Activated CD4-positive, alpha-beta T cell treated with anti-CD3 and anti-CD28 coated beads, Interleukin-2, Interleukin-6, amounts not matched to agents 100 ng/mL and 50 ng/mL, durations not matched to agents 16 hours and 8 hours (primary cell): Measurements from ENCODE around the gene SLC2A9.
"Not testable (repeated sequence)": the region's sequence is repeated elsewhere in the genome, so short reads cannot be mapped to it uniquely, and the experiment has no call there.

ENCODE experiments used
- DNase-seq: peaks from one replicate; pipeline ENCODE4 v3.0.0-alpha.2; 2020

Gene SLC2A9

DNA sequence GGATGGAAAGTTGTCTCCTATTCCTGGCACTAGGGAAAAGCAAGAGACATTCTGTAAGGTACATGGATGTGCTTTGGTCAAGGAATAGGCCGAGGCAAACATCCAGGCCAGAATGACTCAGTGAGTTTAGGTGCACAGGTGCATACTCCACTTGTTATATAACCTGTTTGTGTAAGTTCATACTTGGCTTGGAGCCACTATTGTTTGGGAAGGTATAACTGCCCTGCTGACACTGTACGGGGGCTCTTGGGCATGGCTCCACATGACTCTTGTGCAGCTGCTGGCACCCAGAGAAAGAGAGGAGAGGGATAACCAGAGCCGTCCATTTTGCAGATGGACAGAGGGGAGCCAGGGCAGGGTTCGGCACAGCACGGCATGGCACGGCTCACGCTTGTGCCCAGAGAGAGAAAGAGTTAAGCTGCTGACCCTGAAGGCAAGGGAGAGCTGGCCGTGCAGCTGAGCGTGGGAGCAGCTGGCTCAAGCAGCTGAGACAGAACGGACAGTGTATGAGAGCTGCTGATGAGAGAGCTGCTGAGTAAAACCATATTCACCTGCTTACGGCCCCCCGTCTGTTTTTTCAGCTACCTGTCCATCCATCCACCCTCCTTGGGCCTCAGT, 98.0 kb downstream of the SLC2A9 start:
- DNase-seq = no peak

- no peak for DNase-seq
These were observed 100.0 kb downstream of the SLC2A9 start for GRCh38 chr4:9921326-9921725.

- no peak for DNase-seq
These were observed 101.3 kb downstream of the SLC2A9 start for GRCh38 chr4:9920029-9920428.

DNA sequence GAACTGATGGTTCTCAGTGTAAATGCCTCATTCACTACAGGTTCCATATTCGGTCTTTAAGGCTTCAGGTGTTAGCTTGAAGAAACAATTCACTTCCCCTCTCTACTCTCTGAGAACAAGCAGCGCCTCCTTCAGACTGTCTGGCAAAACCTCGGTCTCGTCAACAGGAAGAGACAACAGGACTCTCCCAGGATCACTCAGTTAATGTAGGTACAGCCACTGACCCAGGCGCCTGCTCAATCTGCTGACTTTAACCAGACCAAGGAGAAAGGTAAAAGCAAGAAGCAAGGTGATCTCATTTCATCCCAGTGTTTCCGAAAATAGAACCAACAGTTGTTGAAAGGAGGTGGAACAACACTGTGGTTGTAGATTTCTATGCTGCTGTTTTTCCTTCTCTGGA, 102.2 kb downstream of the SLC2A9 start:
- no peak for DNase-seq

DNA sequence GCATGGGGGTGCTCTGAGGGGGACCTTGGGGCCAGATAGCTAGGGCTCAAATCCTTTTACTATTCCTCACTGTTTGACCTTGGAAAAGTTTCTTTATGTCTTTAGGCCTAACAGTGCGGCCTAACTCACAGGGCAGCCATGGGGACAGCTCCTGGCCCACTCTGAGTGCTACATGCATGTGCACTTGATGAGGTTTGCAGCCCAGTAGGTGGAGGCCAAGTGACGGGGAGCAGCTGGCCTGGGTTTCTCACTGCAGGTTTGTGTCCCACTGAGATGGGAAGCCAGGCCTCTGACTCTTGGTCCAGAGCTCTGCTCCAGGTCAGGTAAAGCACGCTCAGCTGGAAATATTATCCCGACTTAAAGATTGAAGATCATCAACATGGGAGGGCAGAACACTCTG, 102.8 kb downstream of the SLC2A9 start:
- DNase-seq = no peak

DNA sequence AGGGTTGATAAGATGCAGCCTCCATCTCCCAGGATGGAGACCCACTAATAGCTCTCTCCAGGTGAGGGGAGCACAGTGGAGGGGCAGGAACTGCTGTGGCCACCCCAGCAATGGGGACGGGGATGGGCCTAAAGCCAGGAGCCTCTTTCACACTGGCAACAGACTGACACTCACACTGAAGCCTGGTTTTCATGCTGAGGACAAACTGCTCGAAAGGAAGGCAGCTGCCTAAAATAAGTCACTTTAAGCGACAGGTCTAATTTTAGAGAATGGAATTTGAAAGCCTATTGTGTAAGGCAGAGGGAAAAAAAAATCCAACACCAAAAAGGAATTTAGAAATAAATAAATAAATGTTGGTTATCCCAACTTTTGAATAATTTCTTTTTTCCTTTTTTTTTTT, 104.4 kb downstream of the SLC2A9 start:
- DNase-seq = no peak

GRCh38 chr4:9916346-9916745, 105.0 kb downstream of the SLC2A9 start:
- DNase-seq = no peak

DNA sequence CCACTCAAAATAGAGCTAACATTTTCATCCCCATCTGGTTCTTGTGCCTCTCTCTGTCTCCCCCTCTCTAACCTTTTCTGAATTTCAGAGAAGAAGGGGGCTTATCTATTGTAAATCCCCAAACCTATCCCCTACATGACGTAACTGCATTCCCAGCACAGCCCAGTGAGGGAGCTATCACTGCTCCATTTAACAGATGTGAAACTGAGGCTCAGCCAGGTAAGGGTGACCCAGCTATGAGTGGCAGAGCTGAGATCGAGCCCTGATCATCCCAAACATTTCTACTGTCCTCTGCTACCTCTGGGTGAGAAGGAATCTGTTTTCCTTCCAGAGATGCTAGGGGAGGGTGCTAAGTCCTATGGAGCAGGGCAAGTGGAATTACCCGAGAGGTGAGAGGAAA, 107.5 kb downstream of the SLC2A9 start:
- DNase-seq = no peak

- DNase-seq = no peak
These were observed 114.3 kb downstream of the SLC2A9 start for GRCh38 chr4:9906996-9907395.

GRCh38 chr4:9904976-9905587, 116.2 kb downstream of the SLC2A9 start:
- DNase-seq = peak; percentile 22

GRCh38 chr4:9903317-9903716, 118.0 kb downstream of the SLC2A9 start:
- DNase-seq = no peak

GRCh38 chr4:9901257-9901656, 120.0 kb downstream of the SLC2A9 start:
- no peak for DNase-seq

DNA sequence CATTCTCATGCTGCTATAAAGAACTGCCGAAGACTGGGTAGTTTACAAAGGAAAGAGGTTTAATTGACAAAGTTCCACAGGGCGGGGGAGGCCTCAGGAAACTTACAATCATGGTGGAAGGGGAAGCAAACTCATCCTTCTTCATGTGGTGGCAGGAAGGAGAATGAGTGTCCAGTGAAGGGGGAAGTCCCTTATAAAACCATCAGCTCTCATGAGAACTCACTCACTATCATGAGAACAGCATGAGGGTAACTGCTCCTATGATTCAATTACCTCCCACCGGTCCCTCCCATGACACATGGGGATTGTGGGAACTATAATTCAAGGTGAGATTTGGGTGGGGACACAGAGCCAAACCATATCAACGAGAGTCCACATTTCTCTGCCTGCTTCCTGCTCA, 120.7 kb downstream of the SLC2A9 start:
- not testable (repeated sequence) for DNase-seq

DNA sequence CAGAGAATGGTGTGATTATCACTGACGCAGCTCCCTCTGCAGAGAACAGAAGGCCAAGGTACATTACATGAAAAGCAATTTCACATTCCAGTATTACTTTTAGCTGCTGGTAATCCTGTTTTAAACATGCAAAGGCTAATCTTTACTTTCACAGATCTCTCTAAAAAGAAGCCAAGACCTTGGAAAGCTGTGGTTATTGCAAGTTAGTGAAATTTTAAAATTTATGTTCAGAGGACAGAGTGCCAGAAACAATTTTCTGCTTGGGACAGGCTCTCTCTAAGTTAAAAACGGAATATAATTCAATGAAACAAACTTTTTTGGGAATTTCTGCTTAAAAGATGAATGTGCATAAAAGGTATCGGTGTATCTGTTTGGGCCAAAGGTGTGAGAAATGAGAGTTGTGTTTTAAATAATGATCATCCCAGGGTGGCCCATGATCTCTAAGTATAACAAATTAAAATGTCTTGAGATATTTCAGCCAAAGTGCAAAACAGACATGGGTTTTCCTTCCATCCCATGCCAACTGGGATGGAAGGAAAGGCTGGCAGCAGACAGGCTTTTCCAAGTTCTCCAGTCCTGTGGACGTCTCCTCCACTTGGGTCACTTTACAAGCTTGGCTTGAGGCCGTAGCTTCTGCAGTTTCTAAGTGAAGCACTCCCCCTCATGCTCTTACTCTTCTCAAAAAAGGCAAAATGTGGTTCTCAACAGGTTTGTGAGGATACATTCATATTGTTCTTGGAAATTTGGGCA, 121.8 kb downstream of the SLC2A9 start:
- no peak for DNase-seq

DNA sequence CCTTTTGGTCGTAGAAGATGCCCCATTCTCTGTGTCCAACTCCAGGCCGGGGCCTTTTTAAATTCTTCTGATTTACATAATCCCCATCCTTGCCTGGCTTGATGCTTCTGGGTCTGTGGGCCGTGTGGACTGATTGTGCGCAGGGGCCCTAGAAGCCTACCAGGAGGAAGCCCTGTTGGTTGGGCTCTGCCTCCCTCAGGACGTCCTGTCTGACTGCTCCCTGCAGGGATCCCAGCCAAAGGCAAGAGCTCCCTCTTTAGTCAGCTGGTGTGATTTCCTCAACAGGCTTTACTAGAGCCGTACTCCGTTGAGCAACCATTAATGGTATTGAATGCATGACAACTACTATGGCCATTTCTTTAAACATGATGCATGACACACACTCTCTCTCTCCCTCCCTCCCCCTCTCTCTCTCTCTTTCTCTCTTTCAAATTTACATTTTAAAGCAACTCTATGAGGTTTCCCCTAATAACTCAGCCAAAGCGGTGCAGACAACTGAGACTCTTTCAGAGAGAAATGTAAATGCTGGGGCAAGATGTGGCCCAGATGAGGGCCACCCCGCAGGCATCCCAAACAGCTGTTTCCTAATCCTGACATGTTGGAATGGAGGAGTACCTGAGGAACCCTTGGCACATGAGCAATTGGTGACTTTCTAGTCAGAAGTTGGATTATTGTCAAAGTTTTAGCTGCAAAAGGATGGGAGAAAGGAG, 122.5 kb downstream of the SLC2A9 start:
- DNase-seq = peak; percentile 17

DNA sequence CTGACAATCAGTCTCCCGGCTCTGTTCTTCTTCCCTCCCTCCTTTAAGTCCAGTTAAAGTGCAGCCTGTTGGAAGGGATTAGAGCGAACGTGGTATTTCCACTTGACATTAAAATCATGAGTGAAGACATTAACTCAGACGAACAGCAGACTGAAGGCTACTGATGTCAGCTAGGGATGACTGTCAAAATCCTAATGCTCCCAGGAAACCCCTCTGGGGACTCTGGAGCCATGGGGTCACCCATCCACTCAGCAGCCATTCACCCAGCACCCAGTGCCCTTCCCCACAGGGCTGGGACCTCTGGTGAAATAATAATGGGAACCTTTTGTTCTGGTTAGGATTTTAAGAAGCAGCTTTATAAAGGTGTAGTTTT, 126.0 kb downstream of the SLC2A9 start:
- no peak for DNase-seq

GRCh38 chr4:9894644-9895332, 126.5 kb downstream of the SLC2A9 start:
- DNase-seq = no peak

DNA sequence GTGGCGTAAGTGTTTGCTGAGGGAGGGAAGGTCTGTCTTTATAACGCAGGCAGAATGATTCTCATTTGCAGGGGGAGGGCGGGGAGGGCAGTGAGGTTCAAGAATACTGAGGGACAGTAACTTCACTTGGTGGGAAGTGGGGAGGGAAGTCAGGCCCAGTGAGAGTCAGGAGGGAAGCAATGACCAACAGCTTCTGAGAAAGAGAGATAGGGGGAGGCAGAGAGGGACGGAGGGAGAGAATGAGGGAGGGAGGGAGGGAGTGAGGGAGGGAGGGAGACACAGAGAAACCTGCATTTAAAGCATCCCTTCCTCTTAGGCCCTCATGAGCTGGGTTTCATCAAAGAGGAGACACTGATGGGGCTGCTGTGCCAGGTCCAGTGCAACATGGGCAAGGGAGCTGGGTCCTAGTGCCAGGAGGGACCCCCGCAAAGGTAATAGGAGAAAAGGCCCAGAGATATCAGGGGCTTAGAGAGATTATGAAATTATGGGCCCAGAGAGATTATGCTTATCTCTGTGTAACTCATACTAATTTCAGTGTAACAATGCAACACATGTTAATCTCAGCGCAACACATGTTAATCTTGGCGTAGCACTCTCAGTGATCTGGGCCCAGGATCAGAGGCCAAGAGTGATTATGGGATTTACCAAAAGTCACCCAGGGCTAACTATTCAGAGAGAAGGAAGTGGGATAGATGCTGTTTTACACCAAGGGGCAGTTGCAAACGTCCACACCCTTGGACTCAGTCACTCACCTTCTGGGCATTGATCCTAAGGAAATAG, 127.8 kb downstream of the SLC2A9 start:
- no peak for DNase-seq

- no peak for DNase-seq
These were observed 129.6 kb downstream of the SLC2A9 start for GRCh38 chr4:9891740-9892139.

DNA sequence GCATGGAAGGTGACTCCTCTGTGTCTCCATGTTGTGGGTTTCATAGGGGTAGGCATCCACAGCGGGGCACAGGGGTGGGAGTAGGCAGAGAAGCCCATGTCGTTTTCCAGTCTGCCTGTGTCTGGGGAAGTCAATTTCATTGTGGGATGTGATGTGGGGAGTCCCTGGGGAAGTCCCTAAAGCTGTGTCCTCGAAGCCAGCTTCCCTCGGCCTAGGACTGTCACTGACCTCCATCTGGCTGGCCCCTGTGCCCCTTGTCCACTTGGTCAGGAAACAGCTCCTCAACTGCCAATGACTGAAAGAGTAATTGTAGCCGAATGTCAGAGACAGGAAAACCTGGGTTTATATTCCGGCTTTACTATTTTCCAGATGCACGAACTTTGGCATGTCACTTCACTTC, 130.2 kb downstream of the SLC2A9 start:
- no peak for DNase-seq

DNA sequence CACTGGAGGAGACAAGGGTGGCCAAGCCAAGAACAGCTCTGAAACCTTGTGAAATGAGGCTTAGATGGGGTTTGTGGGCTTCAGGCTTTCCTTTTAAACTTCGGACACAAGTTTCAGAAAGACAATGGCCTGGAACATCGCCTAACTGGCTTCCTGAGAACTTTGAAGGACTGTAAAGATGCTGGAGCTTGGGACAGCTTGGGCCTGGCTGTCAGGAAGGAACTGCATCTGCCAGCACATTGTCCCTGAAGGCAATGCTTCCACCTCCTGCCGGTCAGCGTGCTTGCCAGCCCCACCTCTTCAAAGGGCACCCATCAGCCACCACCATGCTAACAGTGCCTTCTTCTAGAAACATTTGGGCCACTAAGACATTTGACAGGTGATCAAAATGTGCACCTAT, 132.0 kb downstream of the SLC2A9 start:
- no peak for DNase-seq

DNA sequence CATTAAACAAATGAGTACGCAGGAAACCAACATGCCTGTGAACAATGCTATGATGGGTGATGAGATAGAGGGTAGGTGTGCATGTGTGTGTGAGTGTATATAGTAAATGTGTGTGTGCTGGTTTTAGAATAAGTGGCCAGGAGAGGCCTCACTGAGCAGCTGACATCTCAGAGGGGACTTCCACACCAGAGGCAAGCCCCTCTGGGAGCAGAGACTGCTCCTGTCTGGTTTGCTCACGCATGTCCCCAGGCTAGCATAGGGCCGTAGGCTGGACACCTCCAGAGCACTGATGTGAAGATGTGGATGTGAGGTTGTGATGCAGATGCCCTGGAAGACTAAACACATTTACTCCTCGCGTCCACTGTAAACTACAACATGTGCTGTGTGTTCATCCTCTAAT, 135.3 kb downstream of the SLC2A9 start:
- no peak for DNase-seq
